Glutamatergic neuron (in vitro differentiated cells): Measurements from ENCODE around the gene HOXB5. TPM values are rescaled to one million over a fixed set of nuclear protein-coding genes. Genes with fewer than 3 reads are reported as not detected.

Experiments
- DNase-seq: peaks from one replicate; pipeline ENCODE4 v3.0.0; 2022
- H3K27ac Mint-ChIP-seq: one replicate; pipeline ENCODE4 v1.8.0; 2020; ENCODE audit warnings: mild to moderate bottlenecking, mixed read lengths, inconsistent platforms; ENCODE audit not compliant: unreplicated experiment
- H3K27me3 Mint-ChIP-seq: one replicate; pipeline ENCODE4 v1.8.0; 2020; ENCODE audit warnings: mild to moderate bottlenecking, moderate library complexity, mixed read lengths, inconsistent platforms; ENCODE audit not compliant: unreplicated experiment
- H3K36me3 Mint-ChIP-seq: one replicate; pipeline ENCODE4 v1.8.0; 2020; ENCODE audit warnings: mild to moderate bottlenecking, mixed read lengths, inconsistent platforms; ENCODE audit not compliant: unreplicated experiment
- H3K4me1 Mint-ChIP-seq: one replicate; pipeline ENCODE4 v1.8.0; 2020; ENCODE audit warnings: mild to moderate bottlenecking, low read depth, mixed read lengths, inconsistent platforms; ENCODE audit not compliant: unreplicated experiment
- H3K4me3 Mint-ChIP-seq: one replicate; pipeline ENCODE4 v1.8.0; 2020; ENCODE audit warnings: mild to moderate bottlenecking, mixed read lengths, inconsistent platforms; ENCODE audit not compliant: unreplicated experiment
- H3K9me3 Mint-ChIP-seq: one replicate; pipeline ENCODE4 v1.8.0; 2020; ENCODE audit warnings: mild to moderate bottlenecking, moderate library complexity, mixed read lengths, inconsistent platforms; ENCODE audit not compliant: unreplicated experiment
- CTCF ChIP-seq: fragments of 200-600 bp; sonication (generic); IDR thresholded peaks from one replicate; pipeline ENCODE4 v1.5.0; 2021; ENCODE audit not compliant: partially characterized antibody, unreplicated experiment
- total RNA-seq: library from RNA; stranded (reverse); fragmentation: NEBNext Ultra II Directional; extraction: Animal tissue kit (Norgen Biotek cat#: 25700); gene quantifications from one replicate; pipeline ENCODE4 v1.2.1, GENCODE V29; 2021; ENCODE audit not compliant: unreplicated experiment

HOXB5 gene
- total RNA-seq, 1 donor from 2014 or later: not detected

GRCh38 chr17:48597778-48598631 is 4.4 kb upstream of the HOXB5 start:
- no peak overlapping the region for H3K4me3 Mint-ChIP-seq
- peaks cover 3% of the 10 kb centered on the region for H3K9me3 Mint-ChIP-seq
- H3K4me1 Mint-ChIP-seq: peaks cover 2% of the 10 kb centered on the region
- no peaks in the 10 kb centered on the region for H3K36me3 Mint-ChIP-seq
- no peak for DNase-seq
- H3K27me3 Mint-ChIP-seq: peaks cover 49% of the 10 kb centered on the region
- H3K27ac Mint-ChIP-seq: no peak overlapping the region
- TF ChIP-seq CTCF: no peak

- Mint-ChIP-seq H3K27ac (no peak overlapping the region), H3K4me1 (peaks cover 2% of the 10 kb centered on the region), H3K27me3 (peaks cover 48% of the 10 kb centered on the region), H3K4me3 (no peak overlapping the region), H3K36me3 (no peaks in the 10 kb centered on the region), H3K9me3 (peaks cover 2% of the 10 kb centered on the region)
- no peak for DNase-seq
- TF ChIP-seq CTCF: no peak
Measured at GRCh38 chr17:48597528-48597777, 3.9 kb upstream of the HOXB5 start.

DNA sequence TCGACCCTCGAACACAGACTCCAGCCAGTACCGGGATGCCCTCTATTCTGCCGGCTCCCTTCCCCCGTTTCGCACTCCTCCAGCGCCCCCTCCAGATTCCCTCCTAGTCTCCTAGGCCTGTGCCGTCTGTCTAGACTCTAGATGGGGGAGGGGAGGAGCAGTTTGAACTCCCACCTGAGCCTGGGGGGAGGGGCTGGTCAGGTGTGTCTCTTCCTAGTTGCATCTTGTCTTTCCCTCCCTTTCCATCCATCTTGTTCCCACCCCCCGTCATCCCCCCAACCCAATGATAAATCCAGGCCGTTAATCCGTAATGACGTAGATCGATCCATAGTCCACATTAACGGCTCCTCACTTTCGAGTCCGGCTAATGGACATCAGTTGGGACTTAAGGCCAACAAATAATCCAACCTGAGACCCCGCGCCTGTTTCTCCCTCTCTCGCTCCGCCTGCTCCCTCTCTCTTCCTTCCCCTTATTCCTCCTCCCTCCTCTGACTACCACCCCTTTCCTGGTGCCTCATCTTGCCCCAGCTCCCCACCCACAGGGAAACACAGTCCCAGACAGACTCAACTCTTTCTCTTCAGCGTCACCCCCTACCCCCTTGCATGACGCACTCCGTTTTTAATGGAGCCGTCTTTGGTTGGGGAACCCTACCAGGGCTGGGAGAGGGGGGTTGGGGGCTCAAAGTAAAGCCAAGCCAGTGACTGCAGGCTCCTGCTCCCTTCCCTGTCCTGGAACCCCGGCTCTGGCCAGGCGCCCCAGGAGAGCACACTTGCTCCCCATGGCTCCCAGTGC is 3.4 kb upstream of the HOXB5 start:
- no peak for DNase-seq
- H3K9me3 Mint-ChIP-seq: peaks cover 2% of the 10 kb centered on the region
- no peaks in the 10 kb centered on the region for H3K36me3 Mint-ChIP-seq
- H3K4me1 Mint-ChIP-seq: peaks cover 2% of the 10 kb centered on the region
- H3K4me3 Mint-ChIP-seq: no peak overlapping the region
- TF ChIP-seq CTCF: no peak
- peaks cover 46% of the 10 kb centered on the region for H3K27me3 Mint-ChIP-seq
- H3K27ac Mint-ChIP-seq: no peak overlapping the region

GRCh38 chr17:48596000-48596734 is 2.6 kb upstream of the HOXB5 start:
- Mint-ChIP-seq H3K4me1 (peaks cover 2% of the 10 kb centered on the region), H3K4me3 (peak overlapping the region; percentile 25), H3K36me3 (no peaks in the 10 kb centered on the region), H3K27me3 (peaks cover 53% of the 10 kb centered on the region), H3K9me3 (peaks cover 4% of the 10 kb centered on the region), H3K27ac (no peak overlapping the region)
- TF ChIP-seq CTCF: no peak
- no peak for DNase-seq
